HG02884 (cell line): ENCODE measurements around the gene PLEKHG4.

Experiments used
- ATAC-seq: cut with Tn5 transposase; IDR thresholded peaks from one replicate; pipeline ENCODE4 v1.9.1; 2021; ENCODE audit warnings: mild to moderate bottlenecking, moderate library complexity; ENCODE audit not compliant: unreplicated experiment

Gene PLEKHG4

DNA sequence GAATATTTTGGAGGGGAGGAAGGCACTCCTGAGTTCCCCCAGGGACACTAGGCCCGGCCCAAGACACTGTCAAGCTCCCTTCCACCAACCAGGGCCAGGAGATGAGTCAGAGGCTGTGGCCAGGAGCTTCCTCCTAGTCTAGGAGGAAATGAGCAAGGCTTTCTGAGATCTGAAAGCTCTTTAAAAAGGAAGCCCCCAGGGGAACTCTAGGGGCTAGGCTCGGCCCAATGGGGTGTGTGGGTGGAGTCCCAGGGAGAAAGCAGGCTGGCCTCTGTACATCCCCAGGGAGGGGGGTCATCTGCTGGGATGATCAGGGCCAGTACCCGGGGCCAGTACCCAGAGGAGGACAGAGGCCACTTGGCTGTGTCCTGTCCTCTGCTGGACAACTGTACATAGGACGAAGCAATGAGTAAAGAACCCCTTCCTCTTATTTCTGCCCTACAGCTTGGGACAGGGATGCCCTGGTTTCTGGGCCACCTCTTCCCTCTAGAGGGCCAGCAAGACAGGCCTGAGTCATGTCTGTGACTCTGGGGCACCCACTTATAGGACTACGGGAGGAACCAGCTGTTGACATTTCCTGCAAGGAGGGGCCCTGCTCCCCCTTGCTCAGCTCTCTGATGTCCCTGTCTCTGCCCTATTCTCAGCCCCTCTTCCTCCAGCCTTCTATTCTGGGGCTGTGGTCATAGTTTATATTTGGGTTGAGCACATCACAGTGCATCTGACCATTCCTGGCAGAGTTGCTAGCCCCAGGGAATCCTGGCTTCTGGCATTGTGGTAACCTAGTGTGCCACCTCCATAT is 34.7 kb upstream of the PLEKHG4 start:
- ATAC-seq: peak; percentile 47

DNA sequence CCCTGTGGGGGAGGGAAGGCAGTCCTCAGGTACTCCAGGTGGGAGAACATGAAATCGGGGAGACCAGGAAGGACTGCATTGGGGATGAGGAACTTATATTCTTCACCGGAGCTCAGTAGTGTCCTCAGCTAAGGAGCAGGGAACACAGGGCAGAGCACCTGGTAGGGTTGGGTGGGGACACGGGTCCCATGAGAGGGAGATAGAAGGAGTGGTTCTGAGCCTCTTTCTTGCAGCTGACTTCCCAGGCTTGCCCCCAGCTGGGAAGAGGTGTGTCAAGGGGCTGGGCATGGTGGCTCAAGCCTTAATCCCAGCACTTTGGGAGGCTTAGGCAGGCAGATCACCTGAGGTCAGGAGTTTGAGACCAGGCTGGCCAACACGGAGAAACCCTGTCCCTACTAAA is 34.1 kb upstream of the PLEKHG4 start:
- ATAC-seq: no peak

DNA sequence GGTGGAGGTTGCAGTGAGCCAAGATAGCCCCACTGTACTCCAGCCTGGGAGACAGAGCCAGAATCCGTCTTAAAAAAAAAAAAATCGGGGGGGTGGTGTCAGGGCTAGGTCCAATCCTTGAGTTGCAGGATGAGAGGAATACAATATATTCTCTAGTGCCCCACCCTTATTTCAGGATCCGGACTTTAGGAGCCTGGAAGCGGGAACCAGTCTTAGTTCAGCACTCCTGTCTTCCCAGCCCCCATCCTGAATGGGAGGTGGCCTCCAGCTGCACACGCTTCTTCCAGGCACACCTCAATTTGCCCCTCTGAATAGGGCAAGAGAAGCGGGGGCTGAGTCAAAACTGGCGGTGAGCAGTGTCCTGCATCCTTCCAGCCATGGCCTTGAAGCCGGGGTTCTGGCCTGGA is 33.7 kb upstream of the PLEKHG4 start:
- ATAC-seq: no peak

DNA sequence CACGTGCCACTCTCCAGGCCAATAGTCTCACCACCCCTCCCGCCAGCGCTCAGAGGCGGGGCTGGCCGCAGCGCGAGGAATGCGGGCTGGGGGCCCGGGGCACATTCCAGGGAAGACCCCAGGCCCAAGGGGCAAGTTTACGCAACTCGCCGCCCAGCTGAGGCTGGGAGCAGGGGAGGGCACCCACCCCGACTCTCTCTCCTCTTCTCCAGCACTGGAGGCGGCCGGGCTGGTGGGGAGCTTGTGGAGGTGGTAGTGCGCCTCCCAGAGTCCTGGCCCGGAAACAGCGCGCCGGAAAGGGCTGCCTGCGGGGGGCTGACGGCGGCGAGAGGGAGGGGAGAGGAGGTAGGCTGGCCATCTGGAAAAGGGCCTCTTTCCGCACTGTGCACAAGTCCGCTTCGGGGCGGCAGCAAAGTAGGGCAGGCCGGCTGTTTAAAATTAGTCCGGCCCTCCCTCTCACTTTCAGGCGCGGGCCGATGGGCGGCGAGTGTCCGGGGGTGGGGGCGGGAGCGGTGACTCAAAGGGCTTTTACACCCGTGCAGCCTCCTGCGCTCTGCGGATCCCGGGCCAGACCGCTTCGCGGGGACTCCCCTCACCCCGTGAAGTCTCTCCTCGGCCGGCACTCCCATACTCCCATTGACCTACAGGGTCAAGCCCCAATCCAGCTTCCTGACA is 33.1 kb upstream of the PLEKHG4 start:
- peak; percentile 21 for ATAC-seq

DNA sequence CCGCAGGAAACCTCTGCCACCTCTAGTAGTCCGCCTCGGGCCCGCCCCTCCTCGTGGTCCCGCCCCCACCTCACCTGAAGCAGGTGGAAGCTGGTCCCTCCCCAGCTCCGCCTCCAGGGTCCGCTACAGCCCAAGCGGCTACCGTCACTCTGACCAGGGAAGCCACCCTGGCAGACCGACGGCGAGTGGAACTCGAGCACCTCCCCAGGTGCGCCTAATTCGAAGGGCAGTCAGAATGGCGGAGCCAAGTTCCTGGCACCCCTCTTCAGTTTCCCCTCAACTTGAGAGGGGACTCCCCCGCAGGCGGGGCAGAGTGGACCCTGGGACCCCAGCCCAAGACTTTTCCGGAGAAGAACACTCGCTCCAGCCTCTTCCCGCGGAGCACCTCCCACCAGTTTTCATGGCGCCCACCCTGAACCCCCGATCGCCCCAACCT is 32.6 kb upstream of the PLEKHG4 start:
- peak; percentile 6 for ATAC-seq

DNA sequence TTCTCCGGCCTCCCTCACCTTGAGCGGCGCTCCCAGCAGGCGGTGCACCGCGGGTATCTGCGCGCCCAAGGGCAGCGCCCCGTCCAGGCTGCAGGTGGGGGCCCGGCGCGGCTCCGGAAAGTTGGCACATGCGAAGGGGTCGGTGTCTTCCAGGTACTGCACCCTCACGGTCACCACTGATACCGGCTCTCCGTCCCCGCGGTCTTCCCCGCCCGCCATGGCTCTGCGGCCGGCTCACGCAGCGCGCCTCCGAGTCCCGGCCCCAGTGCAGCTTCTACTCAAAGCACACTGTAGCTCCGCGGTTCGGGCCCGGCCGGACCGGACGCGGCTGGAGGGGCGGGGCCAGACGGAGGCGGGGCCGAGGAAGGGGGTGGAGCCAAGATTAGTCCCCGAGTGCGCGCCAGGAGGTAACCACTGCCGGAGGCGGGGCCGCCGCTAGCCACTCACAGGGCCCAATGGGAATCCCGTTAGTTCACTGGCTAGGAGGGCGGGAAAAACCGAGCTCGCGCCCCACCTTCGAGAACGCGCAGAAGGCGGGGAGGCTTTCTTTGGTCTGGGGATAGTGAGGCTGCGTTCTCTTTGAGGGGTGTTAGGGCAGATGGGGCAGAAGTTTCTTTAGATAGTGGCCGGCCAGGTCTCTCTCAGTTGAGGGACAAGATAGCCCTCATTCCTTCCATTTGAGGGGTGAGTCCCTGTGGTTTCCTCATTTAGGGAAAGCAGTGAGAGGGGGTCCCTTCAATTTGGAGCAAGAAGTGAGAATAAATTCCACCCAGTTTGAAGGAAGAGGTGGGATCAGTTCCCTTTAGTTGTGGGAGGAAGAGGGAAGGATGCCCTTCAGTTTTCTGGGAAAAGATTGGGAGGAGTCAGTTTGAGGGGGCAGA is 31.9 kb upstream of the PLEKHG4 start, which contains the start of gene FHOD1:
Gene FHOD1, minus strand, starts transcription at position 290 of the 881 bp plus-strand sequence. Its CDS starts 71 bp downstream, at position 219.
- ATAC-seq: peak; percentile 47

DNA sequence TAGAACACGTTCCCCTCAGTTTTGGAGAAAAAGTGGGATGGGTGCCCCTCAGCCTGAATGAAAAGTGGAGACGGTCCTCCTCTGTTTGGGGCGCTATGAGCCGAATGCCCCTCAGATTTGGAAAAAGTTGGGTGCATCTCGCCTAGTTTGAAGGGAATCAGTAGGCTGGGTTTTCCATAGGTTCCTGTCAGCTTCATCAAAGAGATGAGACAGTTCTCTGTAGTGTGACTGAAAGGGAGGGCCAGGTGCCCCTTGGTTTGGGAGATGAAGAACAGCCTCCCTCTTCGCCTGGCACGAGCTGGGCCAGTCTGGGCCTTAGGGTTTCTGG is 31.3 kb upstream of the PLEKHG4 start:
- no peak for ATAC-seq

DNA sequence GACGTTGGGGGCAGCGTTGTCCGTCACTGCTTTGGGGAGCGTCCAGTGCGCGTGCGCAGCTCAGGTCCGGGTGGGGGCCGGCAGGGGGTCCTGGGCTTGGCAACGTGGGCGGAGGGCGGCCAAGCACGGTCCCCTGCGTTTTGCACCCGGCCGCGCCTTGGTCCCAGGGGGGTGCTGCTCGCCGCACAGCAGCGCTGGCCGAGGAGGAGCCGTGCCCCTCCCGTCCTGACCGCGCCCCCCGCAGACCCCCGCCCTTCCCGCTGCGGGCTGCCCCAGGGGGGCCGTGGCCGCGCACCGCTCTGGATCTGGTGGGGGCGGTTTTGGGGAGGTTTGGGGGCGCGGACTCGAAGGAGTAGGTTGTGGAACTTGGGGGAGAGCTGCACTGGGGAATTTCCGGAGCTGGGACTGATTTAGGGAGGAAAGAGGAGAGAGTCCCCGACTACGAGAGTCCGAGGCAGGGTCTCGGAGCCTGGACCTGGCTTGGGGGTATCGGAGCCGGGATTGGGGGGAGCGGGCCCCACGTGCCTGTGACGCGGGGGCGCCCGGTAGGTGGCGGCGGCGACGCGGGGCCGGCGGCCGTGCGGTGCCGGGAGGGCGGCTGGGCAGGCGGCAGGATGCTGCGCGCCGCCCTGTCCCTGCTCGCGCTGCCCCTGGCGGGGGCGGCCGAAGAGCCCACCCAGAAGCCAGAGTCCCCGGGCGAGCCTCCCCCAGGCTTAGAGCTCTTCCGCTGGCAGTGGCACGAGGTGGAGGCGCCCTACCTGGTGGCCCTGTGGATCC is 30.7 kb upstream of the PLEKHG4 start, which contains the start of gene SLC9A5:
Gene SLC9A5, plus strand, starts transcription at position 579 of the 777 bp plus-strand sequence. Its CDS starts 36 bp downstream, at position 615.
- ATAC-seq: no peak

DNA sequence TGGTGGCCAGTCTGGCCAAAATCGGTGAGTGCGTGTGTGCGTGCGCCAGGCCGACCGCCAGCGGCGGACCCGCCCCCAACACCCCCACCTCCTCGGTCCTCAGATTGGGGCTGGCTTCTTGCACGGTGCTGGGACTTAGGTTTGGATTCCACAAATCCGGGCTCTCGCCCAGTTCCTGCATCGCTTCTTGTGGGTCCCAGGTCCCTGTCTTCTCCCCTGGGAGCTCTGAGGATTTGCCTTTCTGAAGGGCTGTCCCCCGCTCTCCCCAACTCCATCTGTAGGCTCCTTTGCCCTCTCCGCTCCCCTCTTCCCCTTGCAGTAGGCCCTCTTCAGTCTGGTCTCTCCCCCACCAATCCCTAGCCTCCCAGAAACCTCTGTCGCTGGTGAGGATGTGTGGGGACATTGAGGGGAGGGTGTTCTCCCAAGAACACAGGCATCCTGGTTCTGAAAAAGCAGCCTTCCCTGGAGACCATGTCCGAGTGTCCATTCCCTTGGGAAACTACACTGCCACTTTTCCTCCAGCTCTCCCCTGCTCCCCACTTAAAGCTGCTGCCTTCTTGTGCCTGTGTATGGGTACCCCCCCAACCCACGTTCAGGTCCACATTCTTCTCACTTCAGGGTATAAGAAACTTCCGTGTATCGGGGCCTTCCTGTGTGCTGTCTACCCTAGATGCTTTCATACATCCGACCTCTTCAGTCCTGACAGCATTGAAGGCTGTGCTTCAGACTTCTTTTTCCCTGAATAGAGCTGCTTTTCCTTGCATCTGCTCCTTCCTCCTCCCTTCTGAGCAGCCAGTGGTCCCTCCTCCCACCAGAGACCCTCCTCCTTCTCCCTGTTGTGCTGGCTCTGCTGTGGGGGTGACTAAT is 29.9 kb upstream of the PLEKHG4 start:
- ATAC-seq: no peak

DNA sequence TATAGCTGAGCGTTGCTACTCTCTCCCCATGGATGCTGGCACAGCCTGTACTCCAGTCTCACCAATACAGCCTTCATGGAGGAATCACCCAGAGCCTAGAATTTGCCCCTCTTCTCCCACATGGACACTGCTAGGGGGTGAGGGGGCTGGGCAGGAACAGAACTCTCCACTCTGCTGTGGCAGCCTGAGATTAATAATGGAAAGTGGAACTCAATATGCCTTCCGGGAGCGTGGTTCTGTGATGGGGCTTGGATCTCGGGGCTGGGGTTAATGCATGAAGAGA is 29.3 kb upstream of the PLEKHG4 start:
- no peak for ATAC-seq

DNA sequence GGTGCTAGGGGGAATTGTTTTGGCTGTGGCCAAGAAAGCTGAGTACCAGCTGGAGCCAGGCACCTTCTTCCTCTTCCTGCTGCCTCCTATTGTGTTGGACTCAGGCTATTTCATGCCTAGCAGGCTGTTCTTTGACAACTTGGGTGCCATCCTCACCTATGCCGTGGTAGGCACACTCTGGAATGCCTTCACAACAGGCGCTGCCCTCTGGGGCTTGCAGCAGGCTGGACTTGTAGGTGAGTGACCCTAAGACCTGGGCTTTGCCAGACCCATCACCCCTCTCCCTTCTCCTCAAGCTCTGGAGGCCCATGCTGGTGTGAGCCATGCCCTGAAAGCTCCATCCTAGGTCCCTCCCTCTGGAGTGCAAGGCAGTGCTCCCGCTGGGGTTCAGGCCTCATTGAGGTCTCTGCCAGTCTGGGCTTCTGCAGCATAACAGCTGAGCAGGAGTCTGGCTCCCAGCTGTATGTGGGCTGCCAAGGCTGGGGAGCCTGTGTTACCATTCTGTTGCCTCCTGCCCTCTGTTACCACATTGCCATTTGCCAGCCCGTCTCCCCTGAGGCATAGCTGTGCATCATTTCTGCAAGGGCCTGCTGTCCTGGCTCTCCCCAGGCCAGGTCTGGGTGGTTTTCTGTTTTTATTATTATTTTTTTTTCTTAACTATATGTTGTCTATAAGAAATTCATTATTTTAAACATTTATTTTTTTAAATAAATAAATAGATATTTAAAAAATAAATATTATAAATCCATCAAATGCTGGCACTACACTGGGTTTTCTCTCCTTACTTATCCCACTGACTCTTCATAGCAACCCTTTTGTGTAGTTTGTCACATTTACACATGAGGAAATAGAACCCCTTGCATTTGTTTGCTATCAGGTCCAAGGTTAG is 26.5 kb upstream of the PLEKHG4 start:
- ATAC-seq: no peak

DNA sequence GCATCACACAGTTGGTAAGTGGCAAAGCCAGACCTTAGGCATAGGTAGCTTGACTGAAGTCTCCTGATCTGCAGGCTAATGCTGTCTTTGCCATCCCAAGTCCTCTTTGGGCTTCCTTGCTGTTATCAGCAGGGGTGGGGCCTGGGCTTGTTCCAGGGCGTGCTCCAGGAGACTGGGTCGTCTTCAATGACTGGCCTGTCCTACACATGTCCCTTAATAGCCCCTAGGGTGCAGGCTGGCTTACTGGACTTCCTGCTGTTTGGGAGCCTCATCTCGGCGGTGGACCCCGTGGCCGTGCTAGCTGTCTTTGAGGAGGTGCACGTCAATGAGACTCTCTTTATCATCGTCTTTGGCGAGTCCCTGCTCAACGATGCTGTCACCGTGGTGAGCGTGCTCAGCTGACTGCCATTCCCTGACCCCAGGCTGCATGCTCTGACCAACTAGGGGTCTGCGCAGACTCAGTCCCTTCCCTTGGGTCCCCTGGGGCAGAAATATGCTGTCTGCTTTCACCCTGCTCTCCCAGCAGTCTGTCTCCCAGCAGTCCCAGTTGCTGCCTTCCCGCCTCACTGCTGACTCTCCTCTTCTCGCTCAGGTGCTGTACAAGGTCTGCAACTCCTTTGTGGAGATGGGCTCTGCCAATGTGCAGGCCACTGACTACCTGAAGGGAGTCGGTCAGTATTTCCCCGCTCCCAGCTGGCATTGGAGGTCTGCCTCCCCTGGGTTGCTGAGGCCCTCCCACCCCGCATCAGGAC is 24.4 kb upstream of the PLEKHG4 start:
- ATAC-seq: no peak

DNA sequence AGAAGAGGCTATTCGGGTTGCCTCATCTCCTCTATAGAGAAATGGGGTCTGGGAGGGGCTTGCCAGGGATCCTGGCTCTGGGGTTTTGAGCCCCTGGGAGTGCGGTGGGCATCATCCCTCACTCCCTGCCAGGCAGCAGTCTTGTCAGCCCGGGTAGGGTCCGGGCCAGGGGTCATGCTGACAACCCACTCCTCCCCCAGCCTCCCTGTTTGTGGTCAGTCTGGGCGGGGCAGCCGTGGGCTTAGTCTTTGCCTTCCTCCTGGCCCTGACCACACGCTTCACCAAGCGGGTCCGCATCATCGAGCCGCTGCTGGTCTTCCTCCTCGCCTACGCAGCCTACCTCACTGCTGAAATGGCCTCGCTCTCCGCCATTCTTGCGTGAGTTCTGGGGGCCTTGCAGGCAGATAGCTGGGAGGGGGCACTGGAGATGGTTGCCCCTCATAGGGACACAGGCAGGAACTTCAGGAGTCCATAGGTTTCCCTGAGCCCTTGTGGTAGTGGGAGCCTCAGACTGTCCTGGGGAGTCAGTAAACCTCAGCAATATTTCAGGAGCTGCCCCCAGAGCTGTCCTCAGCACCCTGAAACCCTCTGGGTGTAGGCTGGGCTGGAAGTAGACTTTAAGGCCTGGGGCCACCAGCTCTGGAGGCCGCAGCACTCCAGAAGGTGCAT is 23.6 kb upstream of the PLEKHG4 start:
- no peak for ATAC-seq

DNA sequence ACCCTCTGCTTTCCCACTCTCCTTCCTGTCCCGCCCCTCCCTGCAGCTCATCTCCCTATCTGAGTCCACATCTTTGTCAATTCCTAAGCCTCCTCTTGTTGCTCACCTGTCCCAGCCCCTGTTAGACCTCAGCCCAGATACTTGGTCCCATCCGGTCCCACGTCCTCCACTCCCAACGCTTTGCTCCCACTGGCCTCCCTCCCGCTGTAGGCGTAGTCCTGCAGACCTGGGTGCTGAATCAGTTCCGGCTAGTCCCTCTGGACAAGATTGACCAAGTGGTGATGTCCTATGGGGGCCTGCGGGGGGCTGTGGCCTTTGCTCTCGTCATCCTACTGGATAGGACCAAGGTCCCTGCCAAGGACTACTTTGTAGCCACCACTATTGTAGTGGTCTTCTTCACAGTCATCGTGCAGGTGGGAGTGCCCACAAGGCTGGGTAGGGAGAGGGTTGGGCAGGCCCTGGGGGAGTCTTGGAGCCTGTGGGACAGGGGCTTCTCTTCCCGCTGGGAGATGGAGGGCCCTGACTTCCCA is 22.6 kb upstream of the PLEKHG4 start:
- no peak for ATAC-seq

DNA sequence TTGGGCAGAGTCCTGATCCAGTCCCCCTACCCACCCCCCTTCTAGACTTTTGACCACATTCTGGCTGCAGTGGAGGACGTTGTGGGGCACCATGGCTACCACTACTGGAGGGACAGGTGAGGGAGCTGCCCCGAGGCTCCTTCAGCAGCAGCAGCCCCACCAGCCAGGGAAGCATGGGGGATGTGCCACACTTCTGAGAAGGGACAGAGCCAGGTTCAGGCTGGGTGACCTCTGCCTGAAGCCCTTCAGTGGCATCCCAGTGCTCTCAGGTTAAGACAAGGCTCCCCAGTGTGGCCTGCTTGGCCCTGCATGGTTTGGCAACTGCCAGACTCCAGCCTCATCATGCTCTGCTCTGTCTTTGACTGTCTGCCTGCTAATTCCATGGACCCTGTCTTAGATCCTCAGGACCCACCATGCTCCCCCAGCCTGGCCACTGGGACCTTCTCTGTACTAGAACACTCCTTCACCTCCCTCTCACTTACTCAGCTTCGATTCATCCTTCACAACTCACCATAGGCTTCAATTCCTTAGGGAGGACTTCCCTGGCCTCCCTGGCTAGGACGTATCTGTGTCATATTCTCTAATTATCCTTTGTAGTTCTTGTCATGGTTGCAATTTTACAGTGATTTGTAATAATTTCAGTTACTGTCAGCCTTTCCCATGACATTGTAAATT is 21.7 kb upstream of the PLEKHG4 start:
- no peak for ATAC-seq

DNA sequence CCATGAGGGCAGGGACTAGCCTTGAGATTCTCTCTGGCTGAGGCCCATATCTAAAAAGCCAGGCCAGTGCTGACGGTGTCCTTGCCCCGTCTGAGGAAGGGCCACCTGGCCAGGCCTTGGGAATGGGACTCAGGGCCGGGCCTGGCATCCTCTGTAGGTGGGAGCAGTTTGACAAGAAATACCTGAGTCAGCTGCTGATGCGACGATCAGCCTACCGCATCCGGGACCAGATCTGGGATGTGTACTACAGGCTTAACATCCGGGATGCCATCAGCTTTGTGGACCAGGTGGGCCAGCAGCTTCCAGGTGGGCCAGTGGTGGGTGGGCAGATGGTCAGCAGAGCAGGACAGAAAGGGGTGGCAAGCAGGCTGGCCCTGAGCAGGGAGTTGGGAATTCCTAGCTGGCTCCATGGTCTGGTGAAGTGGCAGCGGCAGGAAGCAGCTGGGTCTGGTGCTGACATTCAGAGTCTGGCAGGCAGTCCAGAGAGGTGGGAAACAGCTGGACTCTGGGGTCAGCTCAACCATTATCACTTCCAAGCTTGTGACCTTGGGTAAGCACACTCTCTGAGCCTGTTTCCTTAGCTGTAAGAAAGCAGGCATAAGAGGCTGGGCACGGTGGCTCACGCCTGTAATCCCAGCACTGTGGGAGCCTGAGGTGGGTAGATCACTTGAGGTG is 21.0 kb upstream of the PLEKHG4 start:
- ATAC-seq: no peak
